Activated CD4-positive, alpha-beta T cell treated with anti-CD3 and anti-CD28 coated beads for 4 hours (primary cell): ENCODE measurements around the gene SCAMP3.
A peak's percentile ranks its signal among the peaks of the same experiment; 100 is the strongest.

Source experiments
- DNase-seq, 2 donors: peaks; one replicate each; pipeline ENCODE4 v3.0.0-alpha.2; 2020

SCAMP3 gene

GRCh38 chr1:155285063-155285462, 22.9 kb upstream of the SCAMP3 start:
- DNase-seq, result no peak

GRCh38 chr1:155284476-155284875, 22.3 kb upstream of the SCAMP3 start:
- DNase-seq, result no peak

GRCh38 chr1:155282488-155283091, 20.4 kb upstream of the SCAMP3 start:
- DNase-seq, result no peak

GRCh38 chr1:155279268-155279667, 17.1 kb upstream of the SCAMP3 start:
- DNase-seq, result no peak

GRCh38 chr1:155278689-155279160, 16.6 kb upstream of the SCAMP3 start:
- DNase-seq, result no peak

GRCh38 chr1:155277902-155278688, 15.9 kb upstream of the SCAMP3 start:
- peak; percentile 70 to 76 for DNase-seq

- peak; percentile 95 to 96 for DNase-seq
These were observed 15.1 kb upstream of the SCAMP3 start, which contains the start of gene HCN3 for GRCh38 chr1:155277070-155277901. Gene HCN3 (plus strand): TSS chr1:155277463. CDS start chr1:155277591, 128 bp downstream.

GRCh38 chr1:155273343-155274245, 11.4 kb upstream of the SCAMP3 start, which contains the start of gene CLK2:
Gene CLK2 (minus strand): TSS chr1:155273504. CDS start chr1:155270977, 2,527 bp downstream.
- peak; percentile 95 for DNase-seq

GRCh38 chr1:155272466-155273342, 10.5 kb upstream of the SCAMP3 start:
- no peak for DNase-seq

GRCh38 chr1:155269381-155269780, 7.2 kb upstream of the SCAMP3 start:
- no peak for DNase-seq

GRCh38 chr1:155268630-155269029, 6.5 kb upstream of the SCAMP3 start:
- DNase-seq, result no peak

- no peak for DNase-seq
These were observed 5.2 kb upstream of the SCAMP3 start for GRCh38 chr1:155267373-155267772.

- DNase-seq, result no peak
These were observed 4.4 kb upstream of the SCAMP3 start for GRCh38 chr1:155266553-155266952.

GRCh38 chr1:155263067-155263466, 907 bp upstream of the SCAMP3 start:
- DNase-seq, result no peak

GRCh38 chr1:155261493-155261851, 688 bp downstream of the SCAMP3 start:
- no peak for DNase-seq

GRCh38 chr1:155260276-155260675, 1.9 kb downstream of the SCAMP3 start:
- no peak for DNase-seq

GRCh38 chr1:155256058-155256852, 5.9 kb downstream of the SCAMP3 start:
- DNase-seq, result no peak

GRCh38 chr1:155255243-155256007, 6.7 kb downstream of the SCAMP3 start, which contains the start of gene ENTREP3:
Gene ENTREP3 (minus strand): TSS chr1:155255483. CDS start chr1:155254877, 606 bp downstream.
- peak; percentile 71 to 74 for DNase-seq

- DNase-seq, result no peak
These were observed 7.4 kb downstream of the SCAMP3 start for GRCh38 chr1:155254714-155255242.
